HL-60 (cell line): ENCODE data around the gene LANCL2.

ENCODE experiments used
- DNase-seq, 2 experiments: peaks; one replicate each; pipeline ENCODE4 v3.0.0-alpha.2; 2010 to 2020; ENCODE audit warnings: low read depth in 1 of 2, low spot score in 1 of 2
- H3K27ac ChIP-seq: fragments of 250-450 bp; sonication (Bioruptor Pico); replicated peaks from 2 replicates; pipeline ENCODE4 v1.5.1; 2020; ENCODE audit warnings: mild to moderate bottlenecking, moderate library complexity
- H3K27me3 ChIP-seq: fragments of 250-450 bp; sonication (Bioruptor Pico); 2 replicates; pipeline ENCODE4 v1.5.1; 2021; ENCODE audit warnings: mild to moderate bottlenecking, moderate library complexity; ENCODE audit not compliant: insufficient read depth, poor library complexity, severe bottlenecking
- H3K4me3 ChIP-seq: replicated peaks from 2 replicates; pipeline ENCODE4 v1.5.1; 2011; ENCODE audit warnings: mild to moderate bottlenecking, control low read depth, low read length; ENCODE audit not compliant: insufficient read depth
- GABPA ChIP-seq: IDR thresholded peaks from 2 replicates; pipeline ENCODE4 v1.6.1; 2012; ENCODE audit warnings: low read depth
- POLR2AphosphoS5 ChIP-seq: IDR thresholded peaks from 2 replicates; pipeline ENCODE4 v1.6.1; 2012; ENCODE audit warnings: low read depth
- SPI1 ChIP-seq: IDR thresholded peaks from 2 replicates; pipeline ENCODE4 v1.6.1; 2012; ENCODE audit warnings: low read depth, mild to moderate bottlenecking, borderline replicate concordance
- TF ChIP-seq, protein P1 (sequence below): IDR thresholded peaks from 2 replicates; pipeline ENCODE4 v1.6.1; 2012; ENCODE audit warnings: low read depth; ENCODE audit not compliant: insufficient replicate concordance
- TF ChIP-seq, protein P2 (sequence below): IDR thresholded peaks from one replicate; pipeline ENCODE4 v1.5.1; 2011; ENCODE audit warnings: low read length, control low read depth, inconsistent platforms; ENCODE audit not compliant: insufficient read depth

The LANCL2 gene

DNA sequence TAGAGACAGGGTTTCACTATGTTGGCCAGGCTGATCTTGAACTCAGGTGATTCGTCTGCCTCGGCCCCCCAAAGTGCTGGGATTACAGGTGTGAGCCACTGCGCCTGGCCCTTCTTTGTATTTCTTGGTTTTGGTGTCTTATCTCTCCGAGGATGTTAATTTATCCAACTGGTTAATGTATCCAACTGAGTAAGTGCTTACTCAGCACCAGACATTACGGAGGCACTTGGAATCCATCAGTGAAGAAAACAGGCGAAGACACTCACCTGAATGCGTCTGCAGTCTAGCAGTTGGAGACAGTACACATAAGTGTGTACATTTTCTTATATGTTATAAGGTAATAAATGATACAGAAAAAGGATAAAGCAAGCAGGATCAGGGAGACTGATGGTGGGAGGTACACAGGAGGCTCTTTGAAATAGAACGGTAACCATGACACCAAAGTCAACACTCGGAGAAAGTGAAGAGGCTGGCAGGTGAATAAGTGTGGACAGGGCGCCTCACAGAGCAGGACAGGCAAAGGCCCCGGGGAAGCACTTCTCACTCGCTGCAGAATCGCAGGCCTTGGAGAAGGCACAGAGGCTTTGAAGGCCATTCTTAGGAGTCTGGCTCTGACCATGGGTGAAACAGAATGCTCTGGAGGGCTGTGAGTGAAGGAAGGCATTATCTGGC is 73.1 kb downstream of the LANCL2 start:
- Histone ChIP-seq H3K4me3 (no peak overlapping the region), H3K27ac (no peak overlapping the region), H3K27me3 (no peaks in the 10 kb centered on the region)
- TF ChIP-seq GABPA (no peak), SPI1 (no peak), POLR2AphosphoS5 (no peak)
- TF ChIP-seq, protein P1, sequence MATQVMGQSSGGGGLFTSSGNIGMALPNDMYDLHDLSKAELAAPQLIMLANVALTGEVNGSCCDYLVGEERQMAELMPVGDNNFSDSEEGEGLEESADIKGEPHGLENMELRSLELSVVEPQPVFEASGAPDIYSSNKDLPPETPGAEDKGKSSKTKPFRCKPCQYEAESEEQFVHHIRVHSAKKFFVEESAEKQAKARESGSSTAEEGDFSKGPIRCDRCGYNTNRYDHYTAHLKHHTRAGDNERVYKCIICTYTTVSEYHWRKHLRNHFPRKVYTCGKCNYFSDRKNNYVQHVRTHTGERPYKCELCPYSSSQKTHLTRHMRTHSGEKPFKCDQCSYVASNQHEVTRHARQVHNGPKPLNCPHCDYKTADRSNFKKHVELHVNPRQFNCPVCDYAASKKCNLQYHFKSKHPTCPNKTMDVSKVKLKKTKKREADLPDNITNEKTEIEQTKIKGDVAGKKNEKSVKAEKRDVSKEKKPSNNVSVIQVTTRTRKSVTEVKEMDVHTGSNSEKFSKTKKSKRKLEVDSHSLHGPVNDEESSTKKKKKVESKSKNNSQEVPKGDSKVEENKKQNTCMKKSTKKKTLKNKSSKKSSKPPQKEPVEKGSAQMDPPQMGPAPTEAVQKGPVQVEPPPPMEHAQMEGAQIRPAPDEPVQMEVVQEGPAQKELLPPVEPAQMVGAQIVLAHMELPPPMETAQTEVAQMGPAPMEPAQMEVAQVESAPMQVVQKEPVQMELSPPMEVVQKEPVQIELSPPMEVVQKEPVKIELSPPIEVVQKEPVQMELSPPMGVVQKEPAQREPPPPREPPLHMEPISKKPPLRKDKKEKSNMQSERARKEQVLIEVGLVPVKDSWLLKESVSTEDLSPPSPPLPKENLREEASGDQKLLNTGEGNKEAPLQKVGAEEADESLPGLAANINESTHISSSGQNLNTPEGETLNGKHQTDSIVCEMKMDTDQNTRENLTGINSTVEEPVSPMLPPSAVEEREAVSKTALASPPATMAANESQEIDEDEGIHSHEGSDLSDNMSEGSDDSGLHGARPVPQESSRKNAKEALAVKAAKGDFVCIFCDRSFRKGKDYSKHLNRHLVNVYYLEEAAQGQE: no peak
- TF ChIP-seq, protein P2, sequence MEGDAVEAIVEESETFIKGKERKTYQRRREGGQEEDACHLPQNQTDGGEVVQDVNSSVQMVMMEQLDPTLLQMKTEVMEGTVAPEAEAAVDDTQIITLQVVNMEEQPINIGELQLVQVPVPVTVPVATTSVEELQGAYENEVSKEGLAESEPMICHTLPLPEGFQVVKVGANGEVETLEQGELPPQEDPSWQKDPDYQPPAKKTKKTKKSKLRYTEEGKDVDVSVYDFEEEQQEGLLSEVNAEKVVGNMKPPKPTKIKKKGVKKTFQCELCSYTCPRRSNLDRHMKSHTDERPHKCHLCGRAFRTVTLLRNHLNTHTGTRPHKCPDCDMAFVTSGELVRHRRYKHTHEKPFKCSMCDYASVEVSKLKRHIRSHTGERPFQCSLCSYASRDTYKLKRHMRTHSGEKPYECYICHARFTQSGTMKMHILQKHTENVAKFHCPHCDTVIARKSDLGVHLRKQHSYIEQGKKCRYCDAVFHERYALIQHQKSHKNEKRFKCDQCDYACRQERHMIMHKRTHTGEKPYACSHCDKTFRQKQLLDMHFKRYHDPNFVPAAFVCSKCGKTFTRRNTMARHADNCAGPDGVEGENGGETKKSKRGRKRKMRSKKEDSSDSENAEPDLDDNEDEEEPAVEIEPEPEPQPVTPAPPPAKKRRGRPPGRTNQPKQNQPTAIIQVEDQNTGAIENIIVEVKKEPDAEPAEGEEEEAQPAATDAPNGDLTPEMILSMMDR: no peak
- no peak for DNase-seq

DNA sequence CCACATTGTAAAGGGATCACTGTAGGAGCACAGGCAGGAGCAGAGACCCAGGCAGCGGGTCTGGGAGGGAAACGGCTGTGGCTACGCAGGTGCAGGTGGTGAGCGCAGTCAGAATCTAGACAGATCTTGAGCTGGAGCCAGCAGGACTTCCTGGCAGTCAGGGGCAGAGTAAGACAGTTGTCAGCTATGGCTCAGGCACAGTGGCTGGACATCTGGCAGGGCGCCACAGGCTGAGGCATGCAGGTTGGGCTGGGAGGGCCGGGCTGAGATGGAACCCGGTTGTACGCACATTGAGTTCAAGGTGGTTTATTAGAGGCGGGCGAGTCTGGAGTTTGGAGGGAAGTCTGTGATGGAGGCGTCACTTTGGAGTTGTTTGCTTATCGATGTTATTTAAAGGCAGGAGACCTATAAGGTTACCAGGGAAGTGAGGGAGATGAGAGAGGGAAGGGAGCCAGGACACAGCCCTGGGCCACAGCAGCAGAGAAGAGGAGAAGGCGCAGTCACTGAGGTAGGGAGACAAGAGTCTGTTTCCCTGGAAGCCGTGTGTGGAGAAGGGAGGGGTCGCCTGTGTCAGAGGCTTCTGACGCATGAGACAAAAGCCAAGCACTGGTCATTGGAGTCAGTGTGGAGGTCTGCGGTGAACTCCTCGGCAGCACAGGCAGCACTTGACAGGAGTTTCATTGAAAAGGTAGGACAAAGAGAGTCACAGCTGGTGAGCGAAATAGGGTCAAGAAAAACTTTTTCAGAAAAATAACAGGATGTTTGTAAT is 73.8 kb downstream of the LANCL2 start:
- TF ChIP-seq GABPA (no peak), POLR2AphosphoS5 (no peak), SPI1 (no peak)
- TF ChIP-seq, protein P2: no peak
- TF ChIP-seq, protein P1: no peak
- DNase-seq: no peak
- Histone ChIP-seq H3K4me3 (no peak overlapping the region), H3K27me3 (no peaks in the 10 kb centered on the region), H3K27ac (no peak overlapping the region)

DNA sequence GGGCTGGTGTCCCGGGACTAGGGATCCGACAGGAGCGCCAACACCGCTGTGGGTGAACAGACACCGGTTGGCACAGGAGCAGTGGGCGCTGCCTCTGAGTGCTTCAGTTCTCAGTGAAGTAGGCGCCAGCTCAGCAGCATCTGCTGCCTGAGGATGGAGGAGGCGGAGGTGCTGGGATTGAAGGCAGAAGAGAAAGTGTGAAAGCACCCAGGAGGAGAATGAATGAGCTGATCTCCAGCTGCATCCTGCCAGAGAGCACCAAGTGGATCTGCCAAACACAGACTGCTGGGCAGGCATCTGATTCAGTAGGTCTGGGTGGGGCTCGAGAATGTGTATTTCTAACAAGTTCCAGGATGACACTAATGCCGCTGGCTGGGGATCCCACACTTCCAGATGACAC is 74.5 kb downstream of the LANCL2 start:
- DNase-seq: no peak
- TF ChIP-seq POLR2AphosphoS5 (no peak), GABPA (no peak), SPI1 (no peak)
- TF ChIP-seq, protein P2: no peak
- TF ChIP-seq, protein P1: no peak
- no peaks in the 10 kb centered on the region for H3K27me3 ChIP-seq
- H3K27ac ChIP-seq: no peak overlapping the region
- H3K4me3 ChIP-seq: no peak overlapping the region
